Tibial nerve (tissue), 3 donors: ENCODE measurements around the gene GRIN2C.

Experiments used
- EP300 ChIP-seq, 2 donors: sonication (generic); formaldehyde crosslinking; IDR thresholded peaks; one replicate each; pipeline ENCODE4 v1.6.1; 2017; ENCODE audit warnings: antibody characterized with exemption in 2 of 2, mild to moderate bottlenecking in 1 of 2
- POLR2A ChIP-seq, 2 donors: fragments of 450-650 bp; IDR thresholded peaks; one replicate each; pipeline ENCODE4 v1.6.1; 2017; ENCODE audit warnings: antibody characterized with exemption in 2 of 2, mild to moderate bottlenecking in 2 of 2, moderate library complexity in 2 of 2

- TF ChIP-seq EP300 (IDR thresholded peaks at IDR 0.05) (no peak), POLR2A (IDR thresholded peaks at IDR 0.05) (no peak)
Observed at GRCh38 chr17:74855323-74855722, 4.4 kb downstream of the GRIN2C start.
